Liver (tissue), 9 donors: Measurements from ENCODE around the gene ANKS1A. TPM values are rescaled to one million over a fixed set of nuclear protein-coding genes. Genes with fewer than 3 reads are reported as not detected.

Experiments
- DNase-seq: peaks from one replicate; pipeline ENCODE4 v3.0.0-alpha.2; 2017; ENCODE audit warnings: low spot score
- H3K27ac ChIP-seq, 2 donors: one replicate each; pipeline ENCODE4 v1.7.0; 2013; ENCODE audit warnings: inconsistent platforms in 2 of 2, low read length in 2 of 2, control low read depth in 1 of 2, low read depth in 1 of 2, mild to moderate bottlenecking in 1 of 2
- H3K27me3 ChIP-seq, 4 donors: one replicate each; pipeline versions ENCODE4 v1.6.1 to v1.7.0; 2013; ENCODE audit warnings: low read length in 3 of 4, inconsistent platforms in 1 of 4, mild to moderate bottlenecking in 1 of 4, moderate library complexity in 1 of 4; ENCODE audit not compliant: control insufficient read depth in 4 of 4, insufficient read depth in 4 of 4
- H3K36me3 ChIP-seq, 4 donors: one replicate each; pipeline versions ENCODE4 v1.6.1 to v1.7.0; 2013; ENCODE audit warnings: low read length in 3 of 4, mild to moderate bottlenecking in 3 of 4, low read depth in 1 of 4, moderate library complexity in 1 of 4; ENCODE audit not compliant: control insufficient read depth in 4 of 4, insufficient read depth in 3 of 4
- H3K4me1 ChIP-seq, 4 donors: one replicate each; pipeline versions ENCODE4 v1.6.1 to v1.7.0; 2013; ENCODE audit warnings: low read length in 3 of 4, mild to moderate bottlenecking in 3 of 4, moderate library complexity in 1 of 4; ENCODE audit not compliant: control insufficient read depth in 4 of 4, insufficient read depth in 4 of 4
- H3K4me3 ChIP-seq, 3 donors: one replicate each; pipeline versions ENCODE4 v1.6.1 to v1.7.0; 2013; ENCODE audit warnings: low read length in 3 of 3, control low read depth in 1 of 3, low read depth in 1 of 3, mild to moderate bottlenecking in 1 of 3
- H3K9ac ChIP-seq, 2 donors: one replicate each; pipeline ENCODE4 v1.7.0; 2013; ENCODE audit warnings: low read length in 2 of 2, mild to moderate bottlenecking in 2 of 2, moderate library complexity in 2 of 2, control low read depth in 1 of 2, low read depth in 1 of 2
- H3K9me3 ChIP-seq, 4 donors: one replicate each; pipeline versions ENCODE4 v1.6.1 to v1.7.0; 2013; ENCODE audit warnings: low read length in 3 of 4; ENCODE audit not compliant: control insufficient read depth in 4 of 4
- FOXA1 ChIP-seq: IDR thresholded peaks from 2 replicates; pipeline ENCODE4 v1.6.1; 2016; ENCODE audit warnings: antibody characterized with exemption
- FOXA2 ChIP-seq: IDR thresholded peaks from 2 replicates; pipeline ENCODE4 v1.6.1; 2016; ENCODE audit warnings: antibody characterized with exemption
- GABPA ChIP-seq, 2 donors: IDR thresholded peaks in 1 of 2; conservative IDR thresholded peaks in 1 of 2; 2 replicates each; pipeline ENCODE4 v1.6.1; 2016; ENCODE audit warnings: antibody characterized with exemption in 2 of 2, mild to moderate bottlenecking in 1 of 2, moderate library complexity in 1 of 2
- HNF4A ChIP-seq, 2 donors: conservative IDR thresholded peaks; 2 replicates each; pipeline ENCODE4 v1.6.1; 2016; ENCODE audit warnings: antibody characterized with exemption in 2 of 2, mild to moderate bottlenecking in 2 of 2
- HNF4G ChIP-seq: IDR thresholded peaks from 2 replicates; pipeline ENCODE4 v1.6.1; 2016; ENCODE audit warnings: antibody characterized with exemption
- JUND ChIP-seq, 2 donors: IDR thresholded peaks; 2 replicates each; pipeline ENCODE4 v1.6.1; 2016; ENCODE audit warnings: antibody characterized with exemption in 2 of 2
- NR2F2 ChIP-seq: IDR thresholded peaks from 2 replicates; pipeline ENCODE4 v1.6.1; 2016; ENCODE audit warnings: antibody characterized with exemption
- RAD21 ChIP-seq, 2 donors: IDR thresholded peaks; 2 replicates each; pipeline ENCODE4 v1.6.1; 2016; ENCODE audit warnings: antibody characterized with exemption in 2 of 2, mild to moderate bottlenecking in 2 of 2
- RXRA ChIP-seq, 2 donors: IDR thresholded peaks; 2 replicates each; pipeline ENCODE4 v1.6.1; 2017 to 2018; ENCODE audit warnings: antibody characterized with exemption in 2 of 2, mild to moderate bottlenecking in 1 of 2
- SP1 ChIP-seq: IDR thresholded peaks from 2 replicates; pipeline ENCODE4 v1.6.1; 2018; ENCODE audit warnings: antibody characterized with exemption, mild to moderate bottlenecking
- TAF1 ChIP-seq: conservative IDR thresholded peaks from 2 replicates; pipeline ENCODE4 v1.6.1; 2016; ENCODE audit warnings: antibody characterized with exemption, mild to moderate bottlenecking
- YY1 ChIP-seq: IDR thresholded peaks from 2 replicates; pipeline ENCODE4 v1.6.1; 2016; ENCODE audit warnings: antibody characterized with exemption, mild to moderate bottlenecking
- WGBS: extraction: QIAGEN DNeasy Blood & Tissue Kit; methylation state at CpG from one replicate; pipeline ENCODE4 v1.1.7; 2013; 5-methylcytosine and 5-hydroxymethylcytosine counted together
- polyA plus RNA-seq, 2 donors: library from polyadenylated mRNA; stranded (reverse) in 1 of 2; unstranded in 1 of 2; fragments of 200-250 nt in 1 of 2; fragments of >200 nt in 1 of 2; fragmentation: Nextera tagmentation in 1 of 2; extraction: Ambion mirVana in 1 of 2; gene quantifications; one replicate each; pipeline versions ENCODE4 v1.2.1 to v1.2.3, GENCODE V29; 2013 to 2015
- total RNA-seq, 2 donors: library from RNA; depleted of rRNA; stranded (reverse); fragments of >200 nt; gene quantifications; one replicate each; pipeline ENCODE4 v1.2.3, GENCODE V29; 2014
- TF ChIP-seq, protein P1 (sequence below): IDR thresholded peaks from 2 replicates; pipeline ENCODE4 v1.6.1; 2016; ENCODE audit warnings: antibody characterized with exemption
- TF ChIP-seq, protein P2 (sequence below): IDR thresholded peaks from 2 replicates; pipeline ENCODE4 v1.6.1; 2016; ENCODE audit warnings: antibody characterized with exemption
- TF ChIP-seq, protein P3 (sequence below): fragments of 150-350 bp; IDR thresholded peaks from 2 replicates; pipeline ENCODE4 v1.5.1; 2017; ENCODE audit warnings: improper control_type of control experiment, low read depth, low read length; ENCODE audit not compliant: missing input control
- TF ChIP-seq, protein P4 (sequence below): IDR thresholded peaks from 2 replicates; pipeline ENCODE4 v1.6.1; 2016; ENCODE audit warnings: antibody characterized with exemption, mild to moderate bottlenecking
- donor health status: healthy.
- donor health status: healthy.
- donor health status: healthy.
- donor health status: healthy.
- donor health status: healthy.

ANKS1A gene
- total and polyA plus RNA-seq, 4 donors: 4.3 to 18.7 (median 6.7) TPM

DNA sequence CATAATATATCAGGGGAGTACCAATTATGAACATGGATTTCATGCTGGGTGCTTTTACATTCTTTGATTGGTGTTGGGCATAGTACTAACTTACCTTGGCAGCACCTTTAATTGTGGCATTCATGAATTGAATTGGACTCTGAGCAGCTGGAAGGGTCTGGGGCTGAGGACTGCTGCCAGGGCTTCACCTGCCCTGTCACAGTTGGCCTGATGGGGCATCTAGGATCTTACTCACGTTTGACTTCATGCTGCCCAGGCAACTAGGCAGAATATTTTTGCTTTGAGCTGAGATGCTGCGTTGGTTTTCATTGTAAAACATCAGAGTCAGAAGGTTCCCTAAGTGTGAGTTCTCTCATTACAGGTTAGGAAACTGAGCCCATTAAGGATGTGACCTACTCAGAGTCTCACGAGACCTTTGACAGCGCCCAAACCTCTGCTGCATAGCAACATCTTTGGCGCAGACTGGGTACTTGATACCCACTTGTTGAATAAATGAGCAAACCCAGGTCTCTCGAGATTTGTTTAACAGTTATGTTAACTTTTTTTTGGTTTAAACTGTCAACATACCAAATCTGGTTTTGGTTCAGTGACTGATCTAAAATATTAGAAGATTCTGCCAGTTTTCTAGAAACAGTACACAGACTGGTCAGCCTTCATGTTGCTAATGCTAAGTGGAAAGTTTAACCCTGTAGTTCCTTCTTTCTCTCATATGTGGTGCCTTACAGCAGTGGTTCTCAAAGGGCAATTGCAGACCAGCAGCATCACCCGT is 147.2 kb downstream of the ANKS1A start:
- no peak overlapping the region for H3K9ac ChIP-seq
- TF ChIP-seq SP1: no peak
- no peak for TF ChIP-seq RAD21 (IDR thresholded peaks at IDR 0.05)
- TF ChIP-seq HNF4A (conservative IDR thresholded peaks at IDR 0.05): no peak
- no peak for TF ChIP-seq FOXA2
- TF ChIP-seq GABPA (IDR thresholded peaks at IDR 0.05 in 1 of 2, conservative IDR thresholded peaks at IDR 0.05 in 1 of 2): no peak
- H3K4me1 ChIP-seq: peaks cover 0 to 15% (median 9%) of the 10 kb centered on the region in 4 donors
- H3K27me3 ChIP-seq: no peaks in the 10 kb centered on the region
- H3K4me3 ChIP-seq: no peak overlapping the region
- no peaks in the 10 kb centered on the region for H3K36me3 ChIP-seq
- WGBS: 73% methylated on average over 7 of the region's 7 CpGs
- H3K9me3 ChIP-seq: no peaks in the 10 kb centered on the region
- no peak overlapping the region for H3K27ac ChIP-seq
- no peak for DNase-seq

DNA sequence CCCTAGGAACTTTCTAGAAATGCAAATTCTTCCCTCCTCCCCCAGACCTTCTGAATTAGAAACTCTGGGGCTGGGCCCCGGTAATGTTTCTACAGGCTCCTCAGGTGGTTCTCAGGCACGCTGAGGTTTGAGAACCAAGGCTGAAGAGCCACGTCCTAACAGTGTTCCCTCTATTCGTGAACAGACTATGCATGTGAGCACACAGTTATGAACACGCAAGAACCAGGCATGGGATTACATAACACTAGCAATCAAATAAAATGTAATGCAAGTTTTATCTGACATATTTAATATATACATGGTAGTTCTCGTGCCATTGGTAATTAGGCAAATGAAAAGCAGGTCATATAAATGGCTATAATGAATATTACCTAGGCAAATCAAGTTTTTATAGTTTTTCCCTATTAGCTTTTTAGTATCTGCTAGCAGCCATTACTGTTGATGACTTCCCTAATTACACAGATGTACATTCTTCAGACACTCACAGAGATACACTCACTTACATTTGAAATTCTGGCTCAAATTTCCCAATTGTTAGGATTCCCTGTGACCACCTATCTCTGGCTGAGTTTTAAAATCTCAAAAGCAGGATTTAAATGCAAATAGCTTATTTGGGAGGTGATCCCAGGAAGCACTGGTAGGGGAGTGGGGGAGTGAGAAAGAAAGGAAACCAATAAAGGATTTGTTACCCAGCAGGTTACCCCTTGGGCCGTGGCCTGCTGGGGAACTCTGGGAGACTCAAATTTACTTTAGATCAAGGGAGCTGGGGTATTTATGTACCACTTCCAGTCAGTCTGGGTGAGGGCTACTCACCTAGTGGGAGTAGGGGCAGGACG is 148.0 kb downstream of the ANKS1A start:
- TF ChIP-seq, protein P1, sequence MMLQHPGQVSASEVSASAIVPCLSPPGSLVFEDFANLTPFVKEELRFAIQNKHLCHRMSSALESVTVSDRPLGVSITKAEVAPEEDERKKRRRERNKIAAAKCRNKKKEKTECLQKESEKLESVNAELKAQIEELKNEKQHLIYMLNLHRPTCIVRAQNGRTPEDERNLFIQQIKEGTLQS: no peak
- TF ChIP-seq RAD21 (IDR thresholded peaks at IDR 0.05) (no peak), YY1 (no peak), HNF4A (conservative IDR thresholded peaks at IDR 0.05) (no peak), NR2F2 (no peak), HNF4G (no peak), TAF1 (no peak), RXRA (IDR thresholded peaks at IDR 0.05) (no peak), SP1 (no peak), FOXA1 (no peak), JUND (IDR thresholded peaks at IDR 0.05) (no peak)
- TF ChIP-seq, protein P2, sequence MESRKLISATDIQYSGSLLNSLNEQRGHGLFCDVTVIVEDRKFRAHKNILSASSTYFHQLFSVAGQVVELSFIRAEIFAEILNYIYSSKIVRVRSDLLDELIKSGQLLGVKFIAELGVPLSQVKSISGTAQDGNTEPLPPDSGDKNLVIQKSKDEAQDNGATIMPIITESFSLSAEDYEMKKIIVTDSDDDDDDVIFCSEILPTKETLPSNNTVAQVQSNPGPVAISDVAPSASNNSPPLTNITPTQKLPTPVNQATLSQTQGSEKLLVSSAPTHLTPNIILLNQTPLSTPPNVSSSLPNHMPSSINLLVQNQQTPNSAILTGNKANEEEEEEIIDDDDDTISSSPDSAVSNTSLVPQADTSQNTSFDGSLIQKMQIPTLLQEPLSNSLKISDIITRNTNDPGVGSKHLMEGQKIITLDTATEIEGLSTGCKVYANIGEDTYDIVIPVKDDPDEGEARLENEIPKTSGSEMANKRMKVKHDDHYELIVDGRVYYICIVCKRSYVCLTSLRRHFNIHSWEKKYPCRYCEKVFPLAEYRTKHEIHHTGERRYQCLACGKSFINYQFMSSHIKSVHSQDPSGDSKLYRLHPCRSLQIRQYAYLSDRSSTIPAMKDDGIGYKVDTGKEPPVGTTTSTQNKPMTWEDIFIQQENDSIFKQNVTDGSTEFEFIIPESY: no peak
- TF ChIP-seq, protein P3, sequence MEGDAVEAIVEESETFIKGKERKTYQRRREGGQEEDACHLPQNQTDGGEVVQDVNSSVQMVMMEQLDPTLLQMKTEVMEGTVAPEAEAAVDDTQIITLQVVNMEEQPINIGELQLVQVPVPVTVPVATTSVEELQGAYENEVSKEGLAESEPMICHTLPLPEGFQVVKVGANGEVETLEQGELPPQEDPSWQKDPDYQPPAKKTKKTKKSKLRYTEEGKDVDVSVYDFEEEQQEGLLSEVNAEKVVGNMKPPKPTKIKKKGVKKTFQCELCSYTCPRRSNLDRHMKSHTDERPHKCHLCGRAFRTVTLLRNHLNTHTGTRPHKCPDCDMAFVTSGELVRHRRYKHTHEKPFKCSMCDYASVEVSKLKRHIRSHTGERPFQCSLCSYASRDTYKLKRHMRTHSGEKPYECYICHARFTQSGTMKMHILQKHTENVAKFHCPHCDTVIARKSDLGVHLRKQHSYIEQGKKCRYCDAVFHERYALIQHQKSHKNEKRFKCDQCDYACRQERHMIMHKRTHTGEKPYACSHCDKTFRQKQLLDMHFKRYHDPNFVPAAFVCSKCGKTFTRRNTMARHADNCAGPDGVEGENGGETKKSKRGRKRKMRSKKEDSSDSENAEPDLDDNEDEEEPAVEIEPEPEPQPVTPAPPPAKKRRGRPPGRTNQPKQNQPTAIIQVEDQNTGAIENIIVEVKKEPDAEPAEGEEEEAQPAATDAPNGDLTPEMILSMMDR: no peak
- TF ChIP-seq, protein P4, sequence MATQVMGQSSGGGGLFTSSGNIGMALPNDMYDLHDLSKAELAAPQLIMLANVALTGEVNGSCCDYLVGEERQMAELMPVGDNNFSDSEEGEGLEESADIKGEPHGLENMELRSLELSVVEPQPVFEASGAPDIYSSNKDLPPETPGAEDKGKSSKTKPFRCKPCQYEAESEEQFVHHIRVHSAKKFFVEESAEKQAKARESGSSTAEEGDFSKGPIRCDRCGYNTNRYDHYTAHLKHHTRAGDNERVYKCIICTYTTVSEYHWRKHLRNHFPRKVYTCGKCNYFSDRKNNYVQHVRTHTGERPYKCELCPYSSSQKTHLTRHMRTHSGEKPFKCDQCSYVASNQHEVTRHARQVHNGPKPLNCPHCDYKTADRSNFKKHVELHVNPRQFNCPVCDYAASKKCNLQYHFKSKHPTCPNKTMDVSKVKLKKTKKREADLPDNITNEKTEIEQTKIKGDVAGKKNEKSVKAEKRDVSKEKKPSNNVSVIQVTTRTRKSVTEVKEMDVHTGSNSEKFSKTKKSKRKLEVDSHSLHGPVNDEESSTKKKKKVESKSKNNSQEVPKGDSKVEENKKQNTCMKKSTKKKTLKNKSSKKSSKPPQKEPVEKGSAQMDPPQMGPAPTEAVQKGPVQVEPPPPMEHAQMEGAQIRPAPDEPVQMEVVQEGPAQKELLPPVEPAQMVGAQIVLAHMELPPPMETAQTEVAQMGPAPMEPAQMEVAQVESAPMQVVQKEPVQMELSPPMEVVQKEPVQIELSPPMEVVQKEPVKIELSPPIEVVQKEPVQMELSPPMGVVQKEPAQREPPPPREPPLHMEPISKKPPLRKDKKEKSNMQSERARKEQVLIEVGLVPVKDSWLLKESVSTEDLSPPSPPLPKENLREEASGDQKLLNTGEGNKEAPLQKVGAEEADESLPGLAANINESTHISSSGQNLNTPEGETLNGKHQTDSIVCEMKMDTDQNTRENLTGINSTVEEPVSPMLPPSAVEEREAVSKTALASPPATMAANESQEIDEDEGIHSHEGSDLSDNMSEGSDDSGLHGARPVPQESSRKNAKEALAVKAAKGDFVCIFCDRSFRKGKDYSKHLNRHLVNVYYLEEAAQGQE: no peak
- Histone ChIP-seq H3K4me1 (peaks cover 0 to 15% (median 9%) of the 10 kb centered on the region in 4 donors), H3K27ac (no peak overlapping the region), H3K4me3 (no peak overlapping the region), H3K9ac (no peak overlapping the region), H3K9me3 (no peaks in the 10 kb centered on the region), H3K27me3 (no peaks in the 10 kb centered on the region), H3K36me3 (peaks cover 0 to 3% (median 0%) of the 10 kb centered on the region in 4 donors)
- DNase-seq: no peak
- 80% methylated on average over 8 of the region's 8 CpGs for WGBS
